Esophagus (tissue), 2 donors: ENCODE data around the gene PPFIA3. TPM values are rescaled to one million over a fixed set of nuclear protein-coding genes. Genes with fewer than 3 reads are reported as not detected.
"Not testable (repeated sequence)": the region's sequence is repeated elsewhere in the genome, so short reads cannot be mapped to it uniquely, and the experiment has no call there.

Experiments used
- H3K27ac ChIP-seq, 2 donors: one replicate each; pipeline ENCODE4 v1.5.1; 2013; ENCODE audit warnings: low read depth in 2 of 2, mild to moderate bottlenecking in 2 of 2, inconsistent platforms in 1 of 2, low read length in 1 of 2, moderate library complexity in 1 of 2
- H3K27me3 ChIP-seq, 2 donors: one replicate each; pipeline ENCODE4 v1.6.1; 2013; ENCODE audit warnings: low read length in 2 of 2, control low read depth in 1 of 2, mild to moderate bottlenecking in 1 of 2; ENCODE audit not compliant: insufficient read depth in 2 of 2, control insufficient read depth in 1 of 2
- H3K36me3 ChIP-seq, 2 donors: one replicate each; pipeline ENCODE4 v1.6.1; 2013; ENCODE audit warnings: low read length in 1 of 2; ENCODE audit not compliant: control insufficient read depth in 2 of 2, insufficient read depth in 2 of 2
- H3K4me1 ChIP-seq, 2 donors: one replicate each; pipeline ENCODE4 v1.6.1; 2013; ENCODE audit warnings: low read length in 1 of 2; ENCODE audit not compliant: control insufficient read depth in 2 of 2, insufficient read depth in 2 of 2
- H3K4me3 ChIP-seq, 2 donors: one replicate each; pipeline ENCODE4 v1.5.1; 2013; ENCODE audit warnings: low read length in 2 of 2, mild to moderate bottlenecking in 2 of 2, low read depth in 1 of 2, moderate library complexity in 1 of 2
- H3K9me3 ChIP-seq, 2 donors: one replicate each; pipeline ENCODE4 v1.6.1; 2013; ENCODE audit warnings: mild to moderate bottlenecking in 2 of 2, low read depth in 1 of 2, low read length in 1 of 2, moderate library complexity in 1 of 2; ENCODE audit not compliant: control insufficient read depth in 2 of 2, insufficient read depth in 1 of 2
- WGBS, 2 donors: extraction: QIAGEN DNeasy Blood & Tissue Kit; methylation state at CpG; one replicate each; pipeline ENCODE4 v1.1.7; 2013; 5-methylcytosine and 5-hydroxymethylcytosine counted together
- polyA plus RNA-seq, 2 donors: library from polyadenylated mRNA; stranded (reverse); fragments of 200-250 nt; gene quantifications; one replicate each; pipeline ENCODE4 v1.2.3, GENCODE V29; 2013
- donor health status: healthy with polysubstance abuse.
- donor health status: Bipolar disorder and iron deficiency.

PPFIA3 gene
- polyA plus RNA-seq, 2 donors = 15.2 to 28.6 TPM

- Histone ChIP-seq H3K9me3 (no peaks in the 10 kb centered on the region), H3K27me3 (no peaks in the 10 kb centered on the region), H3K4me1 (peaks cover 2 to 8% of the 10 kb centered on the region in 2 donors), H3K4me3 (no peak overlapping the region), H3K36me3 (peaks cover 0 to 29% of the 10 kb centered on the region in 2 donors), H3K27ac (no peak overlapping the region)
- 85 to 90% methylated on average over 25 of the region's 25 CpGs for WGBS, 2 donors
Measured at GRCh38 chr19:49167857-49168409, 48.6 kb downstream of the PPFIA3 start.

GRCh38 chr19:49168421-49168820, 49.1 kb downstream of the PPFIA3 start:
- 93 to 95% methylated on average over 23 of the region's 23 CpGs for WGBS, 2 donors
- no peak overlapping the region for H3K27ac ChIP-seq
- no peaks in the 10 kb centered on the region for H3K9me3 ChIP-seq
- no peak overlapping the region for H3K4me3 ChIP-seq
- H3K36me3 ChIP-seq = peaks cover 0 to 34% of the 10 kb centered on the region in 2 donors
- peaks cover 2 to 8% of the 10 kb centered on the region in 2 donors for H3K4me1 ChIP-seq
- H3K27me3 ChIP-seq = no peaks in the 10 kb centered on the region

- Histone ChIP-seq H3K27me3 (no peaks in the 10 kb centered on the region), H3K27ac (no peak overlapping the region), H3K36me3 (peaks cover 0 to 30% of the 10 kb centered on the region in 2 donors), H3K4me1 (no peaks in the 10 kb centered on the region), H3K9me3 (no peaks in the 10 kb centered on the region), H3K4me3 (no peak overlapping the region)
- 95 to 100% methylated on average over 2 of the region's 2 CpGs for WGBS, 2 donors
Measured at GRCh38 chr19:49173198-49173597, 53.9 kb downstream of the PPFIA3 start.

- Histone ChIP-seq H3K36me3 (peaks cover 0 to 11% of the 10 kb centered on the region in 2 donors), H3K27ac (no peak overlapping the region), H3K9me3 (no peaks in the 10 kb centered on the region), H3K27me3 (no peaks in the 10 kb centered on the region), H3K4me3 (no peak overlapping the region), H3K4me1 (no peaks in the 10 kb centered on the region)
- WGBS, 2 donors = 93 to 94% methylated on average over 4 of the region's 4 CpGs
Measured at GRCh38 chr19:49180659-49181058, 61.3 kb downstream of the PPFIA3 start.

DNA sequence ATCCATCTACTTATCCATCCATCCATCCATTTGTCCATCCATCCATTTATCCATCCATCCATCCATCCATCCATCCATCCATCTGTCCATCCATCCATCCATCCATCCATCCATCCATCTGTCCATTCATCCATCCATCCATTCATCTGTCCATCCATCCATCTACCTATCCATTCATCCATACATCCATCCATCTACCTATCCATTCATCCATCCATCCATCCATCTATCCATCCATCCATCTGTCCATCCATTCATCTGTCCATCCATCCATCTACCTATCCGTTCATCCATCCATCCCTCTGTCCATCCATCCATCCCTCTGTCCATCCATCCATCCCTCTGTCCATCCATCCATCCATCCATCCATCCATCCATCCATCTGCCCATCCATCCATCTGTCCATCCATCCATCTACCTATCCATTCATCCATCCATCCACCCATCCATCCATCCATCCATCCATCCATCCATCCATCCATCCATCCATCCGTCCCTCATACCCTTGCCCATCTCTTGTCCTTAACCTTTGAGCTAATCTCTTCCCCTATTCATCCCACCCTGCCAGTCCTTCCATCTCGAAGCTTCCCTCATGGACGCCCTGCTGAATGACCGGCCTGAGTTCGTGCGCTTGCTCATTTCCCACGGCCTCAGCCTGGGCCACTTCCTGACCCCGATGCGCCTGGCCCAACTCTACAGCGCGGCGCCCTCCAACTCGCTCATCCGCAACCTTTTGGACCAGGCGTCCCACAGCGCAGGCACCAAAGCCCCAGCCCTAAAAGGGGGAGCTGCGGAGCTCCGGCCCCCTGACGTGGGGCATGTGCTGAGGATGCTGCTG, 62.9 kb downstream of the PPFIA3 start:
- H3K9me3 ChIP-seq, H3K4me3 ChIP-seq, H3K27ac ChIP-seq, H3K27me3 ChIP-seq, H3K4me1 ChIP-seq: not testable (repeated sequence)
- whole genome bisulfite sequencing, 2 donors = 81 to 83% methylated on average over 20 of the region's 20 CpGs
- H3K36me3 ChIP-seq = peaks cover 0 to 11% of the 10 kb centered on the region in 2 donors

GRCh38 chr19:49182848-49183375, 63.6 kb downstream of the PPFIA3 start:
- Histone ChIP-seq H3K4me1 (no peaks in the 10 kb centered on the region), H3K4me3 (no peak overlapping the region), H3K9me3 (no peaks in the 10 kb centered on the region), H3K27ac (no peak overlapping the region), H3K27me3 (no peaks in the 10 kb centered on the region), H3K36me3 (peaks cover 0 to 11% of the 10 kb centered on the region in 2 donors)
- WGBS, 2 donors = 77 to 78% methylated on average over 26 of the region's 26 CpGs

DNA sequence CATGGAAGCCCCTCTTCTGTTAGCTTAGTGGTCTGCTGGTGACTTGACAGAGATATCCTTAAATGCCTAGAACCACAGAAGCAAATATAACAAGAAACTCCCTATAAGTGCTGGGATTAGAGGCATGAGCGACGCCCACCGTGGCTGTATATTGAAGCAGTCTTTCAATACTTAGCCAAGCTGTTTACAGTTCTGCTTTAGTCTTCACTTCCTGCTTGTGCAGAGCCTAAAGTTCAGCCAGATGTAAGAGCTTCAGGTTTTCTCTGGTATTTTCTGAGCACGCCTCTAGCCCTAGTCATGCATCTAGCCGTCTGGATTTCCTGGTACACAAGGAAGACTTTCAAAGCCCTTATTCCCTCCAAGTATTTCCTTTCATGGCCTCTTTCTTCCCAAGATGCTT, 66.8 kb downstream of the PPFIA3 start:
- H3K4me3 ChIP-seq = no peak overlapping the region
- no peaks in the 10 kb centered on the region for H3K27me3 ChIP-seq
- no peaks in the 10 kb centered on the region for H3K4me1 ChIP-seq
- H3K27ac ChIP-seq = no peak overlapping the region
- H3K9me3 ChIP-seq = peaks cover 0 to 3% of the 10 kb centered on the region in 2 donors
- 70 to 76% methylated on average over 5 of the region's 5 CpGs for WGBS, 2 donors
- H3K36me3 ChIP-seq = peaks cover 0 to 32% of the 10 kb centered on the region in 2 donors

DNA sequence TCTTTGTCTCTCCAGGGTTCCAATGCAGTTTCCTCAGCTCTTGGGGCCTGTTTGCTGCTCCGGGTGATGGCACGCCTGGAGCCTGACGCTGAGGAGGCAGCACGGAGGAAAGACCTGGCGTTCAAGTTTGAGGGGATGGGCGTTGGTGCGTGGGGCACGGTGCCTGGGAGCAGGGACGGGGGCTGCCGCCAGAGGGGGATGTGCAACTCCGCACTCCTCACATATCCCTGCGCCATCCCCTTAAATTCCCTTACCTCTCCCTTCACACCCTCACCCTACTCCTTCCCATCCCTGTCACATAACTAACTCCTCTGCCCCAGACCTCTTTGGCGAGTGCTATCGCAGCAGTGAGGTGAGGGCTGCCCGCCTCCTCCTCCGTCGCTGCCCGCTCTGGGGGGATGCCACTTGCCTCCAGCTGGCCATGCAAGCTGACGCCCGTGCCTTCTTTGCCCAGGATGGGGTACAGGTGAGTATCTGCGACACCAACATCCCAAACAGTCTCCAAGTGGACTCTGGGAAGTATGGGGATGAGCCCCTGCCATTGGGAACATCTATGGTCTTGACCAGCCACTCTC, 69.4 kb downstream of the PPFIA3 start:
- Histone ChIP-seq H3K4me3 (no peak overlapping the region), H3K9me3 (peaks cover 0 to 3% of the 10 kb centered on the region in 2 donors), H3K4me1 (no peaks in the 10 kb centered on the region), H3K27me3 (no peaks in the 10 kb centered on the region), H3K27ac (no peak overlapping the region), H3K36me3 (peaks cover 0 to 21% of the 10 kb centered on the region in 2 donors)
- 88% methylated on average over 21 of the region's 21 CpGs for WGBS, 2 donors

GRCh38 chr19:49189259-49189658, 69.9 kb downstream of the PPFIA3 start:
- WGBS, 2 donors = 81 to 83% methylated on average over 5 of the region's 5 CpGs
- peaks cover 0 to 21% of the 10 kb centered on the region in 2 donors for H3K36me3 ChIP-seq

More at GRCh38 chr19:49189259-49189658, 69.9 kb downstream of the PPFIA3 start:
- Histone ChIP-seq H3K27me3 (no peaks in the 10 kb centered on the region), H3K9me3 (peaks cover 0 to 3% of the 10 kb centered on the region in 2 donors), H3K4me3 (no peak overlapping the region), H3K27ac (no peak overlapping the region), H3K4me1 (no peaks in the 10 kb centered on the region)
